GM10847 (cell line): ENCODE measurements around the gene AP1G2.

ENCODE experiments used
- POLR2A ChIP-seq: IDR thresholded peaks from 2 replicates; pipeline ENCODE4 v1.6.1; 2011; ENCODE audit not compliant: insufficient read length; ENCODE audit errors: extremely low read depth

AP1G2 gene

GRCh38 chr14:23566112-23566777 lies 1.3 kb downstream of the AP1G2 start:
- TF ChIP-seq POLR2A: no peak

- TF ChIP-seq POLR2A: no peak
Observed at GRCh38 chr14:23565626-23566025, 2.0 kb downstream of the AP1G2 start.

DNA sequence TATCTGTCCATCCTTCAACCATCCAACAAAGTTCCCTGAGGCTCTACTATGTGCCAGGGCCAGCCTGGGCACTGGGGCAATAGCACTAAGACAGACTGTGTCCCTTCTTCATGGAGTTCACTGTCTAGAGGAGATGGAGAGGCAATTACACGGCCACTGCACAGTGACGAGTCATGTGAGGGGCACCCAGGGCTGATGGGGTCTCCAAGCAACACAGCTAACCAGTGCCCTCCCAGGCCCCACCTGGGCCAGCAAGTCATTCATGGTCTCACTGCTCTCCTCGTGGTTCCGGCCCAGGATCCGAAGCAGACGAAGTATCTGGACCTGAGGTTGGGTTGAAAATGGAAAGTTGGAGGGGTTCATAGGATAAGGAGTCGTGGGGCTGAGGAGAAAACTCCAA lies 2.7 kb downstream of the AP1G2 start:
- TF ChIP-seq POLR2A: no peak

DNA sequence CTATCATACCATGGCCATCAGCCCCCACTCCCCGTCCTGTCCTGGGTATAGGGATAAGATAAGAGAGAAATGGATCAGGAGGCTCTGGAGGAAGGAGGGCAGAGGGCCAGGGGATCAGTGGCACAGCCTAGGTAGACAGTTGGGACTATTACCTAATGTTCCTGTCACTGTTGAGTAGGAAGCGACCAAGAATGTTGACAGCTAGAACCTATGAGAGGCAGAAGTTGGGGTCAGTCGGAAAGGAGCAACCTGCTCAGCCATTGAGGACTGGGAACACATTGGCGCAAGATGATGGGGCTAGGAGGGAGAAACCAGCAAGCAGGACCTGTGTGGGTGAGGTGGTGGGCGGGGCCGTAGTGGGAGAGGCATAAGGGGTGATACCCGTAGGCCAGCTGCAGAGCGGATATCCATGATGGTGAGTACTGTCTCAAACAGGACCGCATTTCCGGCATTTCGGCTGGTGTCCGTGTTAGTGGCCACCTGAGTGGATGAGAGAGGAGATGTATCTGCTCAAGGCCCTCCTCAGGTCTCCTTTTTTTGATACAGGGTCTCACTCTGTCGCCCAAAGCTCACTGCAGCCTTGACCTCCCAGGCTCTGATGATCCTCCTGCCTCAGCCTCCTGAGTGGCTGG lies 3.3 kb downstream of the AP1G2 start:
- no peak for TF ChIP-seq POLR2A

DNA sequence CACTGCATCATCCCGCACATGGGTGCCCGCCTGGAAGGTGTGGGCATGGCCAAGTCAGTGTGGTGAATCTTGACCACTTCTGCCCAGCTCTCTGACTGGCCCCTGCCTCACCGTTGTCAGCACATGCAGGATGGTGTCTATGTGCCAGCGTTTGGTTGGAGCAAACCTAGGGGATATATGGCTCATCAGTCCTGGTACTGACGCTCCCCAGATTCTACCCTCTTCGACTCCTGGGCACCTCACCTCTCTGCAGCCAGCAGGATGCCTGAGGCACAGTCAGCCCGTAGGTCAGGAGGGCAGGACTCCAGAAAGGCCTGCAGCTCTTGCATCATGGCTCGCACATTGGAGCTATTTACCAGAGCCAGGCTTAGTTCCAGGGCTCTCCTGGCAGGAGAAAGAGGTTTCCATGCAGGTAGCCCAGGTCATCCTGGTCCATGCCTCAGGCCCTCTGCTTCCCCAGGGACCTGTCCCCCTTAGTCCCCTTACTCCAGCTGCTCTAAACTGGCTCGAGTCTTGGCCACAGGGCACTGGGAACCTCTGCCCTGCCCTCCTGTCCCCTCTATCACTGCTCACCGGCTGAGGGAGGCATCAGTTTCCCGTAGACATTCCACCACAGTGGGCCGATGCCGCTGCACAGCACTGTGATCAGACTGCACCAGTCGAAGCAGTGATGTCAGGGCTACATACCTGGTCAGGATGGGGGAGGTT lies 4.0 kb downstream of the AP1G2 start:
- TF ChIP-seq POLR2A: no peak

DNA sequence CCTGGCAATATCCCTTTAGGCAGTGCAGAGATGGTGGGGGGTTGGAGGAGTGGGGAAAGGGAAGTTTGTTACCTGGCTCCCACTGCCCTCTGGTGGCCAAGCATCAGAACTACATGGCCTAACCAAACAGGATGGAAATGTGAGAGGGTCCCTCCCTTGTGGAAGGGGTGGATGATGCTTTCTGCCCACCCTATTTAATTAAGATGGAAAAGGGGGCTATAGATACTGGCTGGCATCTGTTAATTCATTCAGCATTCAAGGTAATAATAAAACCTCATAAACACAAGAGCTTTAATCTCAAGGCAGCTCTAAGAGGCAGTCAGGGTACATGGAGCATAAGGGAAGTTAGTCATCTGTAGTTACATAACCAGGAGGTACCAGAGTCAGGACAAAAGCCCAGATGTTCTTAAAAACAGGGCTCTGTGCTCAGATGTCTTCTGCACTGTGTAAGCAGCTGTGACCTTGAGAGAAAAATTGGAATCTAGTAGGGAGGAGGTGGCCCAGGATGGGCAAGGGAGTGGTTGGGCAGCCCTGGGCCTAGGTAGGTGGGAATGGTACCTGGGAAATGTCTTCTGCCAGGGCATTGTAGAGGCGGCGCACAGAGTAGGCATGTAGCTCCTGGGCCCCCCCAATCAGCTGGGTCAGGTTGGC lies 4.6 kb downstream of the AP1G2 start:
- TF ChIP-seq POLR2A: no peak

- TF ChIP-seq POLR2A: no peak
Observed at GRCh38 chr14:23561873-23562821, 5.4 kb downstream of the AP1G2 start.

DNA sequence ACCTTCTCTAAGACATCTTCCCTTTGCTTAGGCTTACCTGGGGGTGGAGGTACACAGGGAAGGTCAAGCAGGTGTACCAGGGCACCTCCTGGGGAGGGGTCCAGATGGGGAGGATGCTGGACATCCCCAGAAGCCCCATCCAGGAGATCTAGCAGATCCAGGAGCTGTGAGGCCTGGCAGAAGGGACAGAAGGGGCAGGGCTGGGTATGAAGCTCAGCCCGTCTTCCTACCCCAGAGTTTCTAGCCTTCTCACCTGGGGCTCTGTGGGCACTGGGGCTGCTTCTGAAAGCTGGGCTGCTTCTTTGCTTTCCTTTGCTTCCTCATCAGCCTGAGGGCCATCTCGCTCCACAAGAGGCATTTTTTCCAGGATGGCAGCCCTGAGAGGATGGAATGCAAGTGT lies 6.3 kb downstream of the AP1G2 start:
- no peak for TF ChIP-seq POLR2A

DNA sequence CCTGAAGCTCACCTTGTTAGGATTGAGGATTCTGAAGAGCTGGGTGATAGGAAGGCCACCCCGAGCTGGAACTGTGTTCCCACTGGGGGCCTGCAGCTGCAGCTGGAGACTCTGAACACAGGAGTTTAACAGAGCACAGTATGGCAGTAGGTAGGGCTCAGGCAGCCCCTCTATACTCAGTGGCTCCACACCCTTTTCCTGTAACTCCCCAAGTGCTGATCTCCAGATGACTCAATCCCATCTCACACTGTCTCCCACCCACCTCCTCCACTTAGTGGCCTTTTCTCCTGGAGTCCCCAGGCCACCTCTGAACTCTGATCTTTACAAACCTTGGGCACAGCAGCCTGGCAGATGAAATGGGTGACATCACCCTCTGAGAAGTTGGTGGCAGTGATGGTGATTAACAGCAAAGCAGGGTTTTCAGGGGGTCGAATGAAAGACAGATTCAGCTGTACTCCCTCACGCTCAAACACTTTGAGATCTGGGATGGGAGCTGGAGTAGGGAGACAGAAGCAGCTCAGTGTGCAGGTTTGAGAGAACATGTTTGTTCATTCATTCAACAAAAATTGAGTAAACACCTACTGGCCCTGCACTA lies 7.6 kb downstream of the AP1G2 start:
- TF ChIP-seq POLR2A: no peak

- no peak for TF ChIP-seq POLR2A
Observed at GRCh38 chr14:23559010-23559925, 8.3 kb downstream of the AP1G2 start.

- TF ChIP-seq POLR2A: no peak
Observed at GRCh38 chr14:23558346-23559009, 9.1 kb downstream of the AP1G2 start.

- TF ChIP-seq POLR2A: no peak
Observed at GRCh38 chr14:23557946-23558345, 9.6 kb downstream of the AP1G2 start.

DNA sequence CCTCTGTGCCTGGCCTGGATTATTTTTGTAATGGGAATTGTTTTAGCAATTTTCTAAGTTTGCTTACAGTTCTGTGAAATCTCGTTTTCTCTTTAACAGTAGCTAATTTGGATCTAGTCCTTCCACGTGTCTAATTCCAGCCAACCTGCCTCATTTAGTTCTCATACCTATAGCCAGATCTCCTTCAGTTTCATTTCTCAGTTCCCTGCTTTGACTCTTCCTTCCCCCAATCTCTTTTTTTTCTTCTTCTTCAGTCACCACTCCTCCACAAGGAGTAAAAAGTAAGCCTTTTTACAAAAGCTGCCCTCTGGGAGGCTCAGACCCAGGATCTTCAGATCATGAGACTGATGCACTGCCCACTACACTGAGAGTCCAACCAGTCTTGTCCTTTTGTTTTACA lies 10.1 kb downstream of the AP1G2 start:
- TF ChIP-seq POLR2A: no peak

DNA sequence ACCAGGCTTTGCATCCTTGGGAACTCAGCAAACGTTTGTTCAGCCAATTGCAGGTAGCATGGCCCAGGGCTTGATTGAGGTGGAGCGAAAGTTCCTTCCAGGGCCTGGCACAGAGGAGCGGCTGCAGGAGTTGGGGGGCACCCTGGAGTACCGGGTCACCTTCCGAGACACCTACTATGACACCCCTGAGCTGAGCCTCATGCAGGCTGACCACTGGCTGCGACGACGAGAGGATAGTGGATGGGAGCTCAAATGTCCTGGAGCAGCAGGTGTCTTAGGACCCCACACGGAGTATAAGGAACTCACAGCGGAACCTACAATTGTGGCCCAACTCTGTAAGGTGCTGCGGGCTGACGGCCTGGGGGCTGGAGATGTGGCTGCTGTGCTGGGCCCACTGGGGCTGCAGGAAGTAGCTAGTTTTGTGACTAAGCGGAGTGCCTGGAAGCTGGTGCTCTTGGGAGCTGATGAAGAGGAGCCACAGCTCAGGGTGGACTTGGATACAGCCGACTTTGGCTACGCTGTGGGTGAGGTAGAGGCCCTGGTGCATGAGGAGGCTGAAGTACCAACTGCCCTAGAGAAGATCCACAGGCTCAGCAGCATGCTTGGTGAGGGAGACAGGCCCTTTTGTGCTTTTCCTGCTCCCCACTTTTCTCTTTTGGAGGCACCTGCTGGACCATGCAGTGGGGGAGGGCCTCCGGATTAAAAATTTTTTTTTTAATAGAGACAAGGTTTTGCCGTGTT lies 10.7 kb downstream of the AP1G2 start:
- no peak for TF ChIP-seq POLR2A
